ENCODE results near the gene COX5A. TPM values are rescaled to one million over a fixed set of nuclear protein-coding genes. Genes with fewer than 3 reads are reported as not detected.

The COX5A gene
- total RNA-seq = 1,490 TPM
- long read RNA-seq, transcript COX5A-201 (5 exons, 1,268 nt) = major isoform, 724 of 747 reads
- long read RNA-seq, transcript COX5A-204 (4 exons, 579 nt) = minor isoform, 6 of 747 reads
- long read RNA-seq, partial matches to known transcripts = 9 of 747 reads
- long read RNA-seq, other reads (novel, unspliced or antisense) = 7 of 747 reads

GRCh38 chr15:74937590-74938371, at the start of gene COX5A:
Gene COX5A, minus strand, starts transcription at chr15:74938073. Its CDS starts 59 bp downstream, at chr15:74938014.
- intact Hi-C loops (cut with DNase I) = loop anchor here (2.0 kb wide), 1 partner anchor 31 kb away; the partner anchor contains the start of gene FAM219B
- ATAC-seq = peak; percentile 99

GRCh38 chr15:74983725-74984231, 45.9 kb upstream of the COX5A start:
- intact Hi-C loops (cut with DNase I) = no loop called here
- ATAC-seq (no peak), DNase-seq (ENCODE audit: missing footprints) (no peak)

More at GRCh38 chr15:74937590-74938371, at the start of gene COX5A:
- DNase-seq (ENCODE audit: missing footprints) = peak; percentile 97

- intact Hi-C loops (cut with DNase I) = no loop called here
- DNase-seq (ENCODE audit: missing footprints) (no peak), ATAC-seq (no peak)
These were observed 44.3 kb upstream of the COX5A start for GRCh38 chr15:74982183-74982582.

- DNase-seq (ENCODE audit: missing footprints) = no peak
- intact Hi-C loops (cut with DNase I) = no loop called here
- ATAC-seq = no peak
These were observed 40.6 kb upstream of the COX5A start for GRCh38 chr15:74978503-74978902.

GRCh38 chr15:74978077-74978476, 40.2 kb upstream of the COX5A start:
- no peak for ATAC-seq
- intact Hi-C loops (cut with DNase I) = no loop called here
- DNase-seq (ENCODE audit: missing footprints) = no peak

GRCh38 chr15:74977599-74977998, 39.7 kb upstream of the COX5A start:
- ATAC-seq = no peak
- no peak for DNase-seq (ENCODE audit: missing footprints)
- intact Hi-C loops (cut with DNase I) = no loop called here

GRCh38 chr15:74976159-74976558, 38.3 kb upstream of the COX5A start:
- intact Hi-C loops (cut with DNase I) = no loop called here
- ATAC-seq (no peak), DNase-seq (ENCODE audit: missing footprints) (no peak)

- DNase-seq (ENCODE audit: missing footprints) (no peak), ATAC-seq (no peak)
- intact Hi-C loops (cut with DNase I) = no loop called here
These were observed 29.8 kb upstream of the COX5A start for GRCh38 chr15:74967670-74968069.

GRCh38 chr15:74964794-74965193, 26.9 kb upstream of the COX5A start:
- DNase-seq (ENCODE audit: missing footprints) (no peak), ATAC-seq (no peak)
- intact Hi-C loops (cut with DNase I) = no loop called here

- DNase-seq (ENCODE audit: missing footprints) = no peak
- intact Hi-C loops (cut with DNase I) = no loop called here
- ATAC-seq = no peak
These were observed 25.3 kb upstream of the COX5A start for GRCh38 chr15:74963213-74963612.

GRCh38 chr15:74962671-74963070, 24.8 kb upstream of the COX5A start:
- no peak for DNase-seq (ENCODE audit: missing footprints)
- no peak for ATAC-seq
- intact Hi-C loops (cut with DNase I) = no loop called here

- intact Hi-C loops (cut with DNase I) = no loop called here
- DNase-seq (ENCODE audit: missing footprints) (no peak), ATAC-seq (no peak)
These were observed 24.3 kb upstream of the COX5A start for GRCh38 chr15:74962219-74962618.

GRCh38 chr15:74961616-74962015, 23.7 kb upstream of the COX5A start:
- ATAC-seq (no peak), DNase-seq (ENCODE audit: missing footprints) (no peak)
- intact Hi-C loops (cut with DNase I) = no loop called here

GRCh38 chr15:74960995-74961588, 23.2 kb upstream of the COX5A start:
- DNase-seq (ENCODE audit: missing footprints) (no peak), ATAC-seq (no peak)
- intact Hi-C loops (cut with DNase I) = no loop called here

- intact Hi-C loops (cut with DNase I) = no loop called here
- ATAC-seq = no peak
- DNase-seq (ENCODE audit: missing footprints) = no peak
These were observed 22.4 kb upstream of the COX5A start for GRCh38 chr15:74960286-74960685.

- DNase-seq (ENCODE audit: missing footprints) (no peak), ATAC-seq (no peak)
- intact Hi-C loops (cut with DNase I) = loop anchor here (2.0 to 5.0 kb wide), 2 partner anchors 63 to 243 kb away; partner anchors contain the start of genes C15orf39 and PPCDC
These were observed 21.7 kb upstream of the COX5A start for GRCh38 chr15:74959586-74959939.

- intact Hi-C loops (cut with DNase I) = loop anchor here (2.0 to 5.0 kb wide), 2 partner anchors 64 to 243 kb away; partner anchors contain the start of genes C15orf39 and PPCDC
- ATAC-seq (no peak), DNase-seq (ENCODE audit: missing footprints) (no peak)
These were observed 21.2 kb upstream of the COX5A start for GRCh38 chr15:74958908-74959585.

GRCh38 chr15:74958320-74958907, 20.5 kb upstream of the COX5A start:
- DNase-seq (ENCODE audit: missing footprints) = peak; percentile 83
- ATAC-seq = peak; percentile 42
- intact Hi-C loops (cut with DNase I) = loop anchor here (2.0 to 5.0 kb wide), 2 partner anchors 64 to 244 kb away; partner anchors contain the start of genes C15orf39 and PPCDC
